GM10248 (cell line): ENCODE measurements around the gene GLRX2.
"Not testable (repeated sequence)": the region's sequence is repeated elsewhere in the genome, so short reads cannot be mapped to it uniquely, and the experiment has no call there.

Experiments
- CTCF ChIA-PET: fragments of 300-600 bp; sonication (Branson Sonifier 250); formaldehyde crosslinking; extraction: SDS; loops from one replicate; lab custom pipeline; 2021; ENCODE audit warnings: antibody characterized with exemption; lab: Yijun Ruan, JAX
- POLR2A ChIA-PET: fragments of 350-650 bp; sonication (Branson Sonifier 250); formaldehyde crosslinking; extraction: SDS; loops from one replicate; lab custom pipeline; 2020; ENCODE audit warnings: antibody characterized with exemption; lab: Yijun Ruan, JAX
- DNase-seq: peaks from one replicate; pipeline ENCODE4 v3.0.0; 2012; ENCODE audit errors: extremely low spot score
- CTCF ChIP-seq: IDR thresholded peaks from 2 replicates; pipeline ENCODE4 v1.5.1; 2012; ENCODE audit warnings: mild to moderate bottlenecking, low read depth; ENCODE audit errors: extremely low read depth, missing control alignments, control extremely low read depth

GLRX2 gene

GRCh38 chr1:193058529-193059281, 46.5 kb downstream of the GLRX2 start:
- no peak for TF ChIP-seq CTCF
- ChIA-PET POLR2A (interaction anchor here (0.5 to 2.0 kb wide), 7 partner anchors 12 to 252 kb away, joined by 3 to 15 read pairs (median 4); partner anchors contain the start of genes GLRX2 and RGS2), CTCF (interaction anchor here (0.8 to 2.7 kb wide), 16 partner anchors 12 to 253 kb away, joined by 3 to 21 read pairs (median 4); partner anchors contain the start of genes CDC73 and GLRX2)
- peak; percentile 75 for DNase-seq

- CTCF ChIA-PET = interaction anchor here (1.4 kb wide), 1 partner anchor 22 kb away, joined by 3 read pairs; no protein-coding TSS in a partner anchor
- no peak for DNase-seq
- POLR2A ChIA-PET = no interaction called here
- TF ChIP-seq CTCF = no peak
Observed at GRCh38 chr1:193054169-193054675, 51.0 kb downstream of the GLRX2 start.

GRCh38 chr1:193048913-193049312, 56.3 kb downstream of the GLRX2 start:
- POLR2A ChIA-PET, DNase-seq: not testable (repeated sequence)
- CTCF ChIA-PET = interaction anchor here (1.1 kb wide), 1 partner anchor 10 kb away, joined by 3 read pairs; no protein-coding TSS in a partner anchor
